ENCODE data around the gene CHAD.

The CHAD gene

DNA sequence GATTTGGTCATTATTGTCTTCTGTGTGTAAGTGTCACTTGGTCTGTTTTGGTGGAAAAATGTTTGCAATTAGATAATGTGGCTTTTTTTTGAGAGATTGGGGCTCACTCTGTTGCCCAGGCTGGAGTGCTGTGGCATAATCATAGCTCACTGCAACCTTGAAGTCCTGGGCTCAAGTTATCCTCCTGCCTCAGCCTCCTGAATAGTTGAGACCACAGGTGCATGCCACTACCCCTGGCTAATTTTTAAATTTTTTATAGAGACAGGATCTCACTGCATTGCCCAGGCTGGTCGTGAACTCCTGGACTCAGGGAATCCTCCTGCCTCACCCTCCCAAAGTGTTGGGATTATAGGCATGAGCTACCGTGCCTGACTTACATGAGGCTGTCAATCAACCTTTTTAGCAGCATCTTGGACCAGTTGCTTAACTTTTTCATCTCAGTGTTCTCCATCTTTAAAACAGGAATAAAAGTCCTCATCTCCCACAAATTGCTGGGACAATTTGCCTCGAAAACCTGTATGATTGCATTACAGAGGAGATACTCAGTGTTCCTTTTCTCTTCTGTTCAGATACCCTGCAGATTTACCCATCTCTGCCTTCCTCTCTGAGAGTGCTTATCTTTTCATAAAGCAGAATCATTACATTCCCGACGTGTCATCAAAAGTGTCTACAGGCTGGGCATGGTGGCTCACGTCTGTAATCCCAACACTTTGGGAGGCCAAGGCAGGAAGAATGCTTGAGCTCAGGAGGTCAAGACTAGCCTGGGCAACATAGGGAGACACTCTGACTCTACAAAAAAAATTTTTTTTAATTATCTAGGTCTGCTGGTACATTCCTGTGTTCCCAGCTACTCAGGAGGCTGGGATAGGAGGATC, 23.6 kb downstream of the CHAD start:
- TF ChIP-seq, protein P1, sequence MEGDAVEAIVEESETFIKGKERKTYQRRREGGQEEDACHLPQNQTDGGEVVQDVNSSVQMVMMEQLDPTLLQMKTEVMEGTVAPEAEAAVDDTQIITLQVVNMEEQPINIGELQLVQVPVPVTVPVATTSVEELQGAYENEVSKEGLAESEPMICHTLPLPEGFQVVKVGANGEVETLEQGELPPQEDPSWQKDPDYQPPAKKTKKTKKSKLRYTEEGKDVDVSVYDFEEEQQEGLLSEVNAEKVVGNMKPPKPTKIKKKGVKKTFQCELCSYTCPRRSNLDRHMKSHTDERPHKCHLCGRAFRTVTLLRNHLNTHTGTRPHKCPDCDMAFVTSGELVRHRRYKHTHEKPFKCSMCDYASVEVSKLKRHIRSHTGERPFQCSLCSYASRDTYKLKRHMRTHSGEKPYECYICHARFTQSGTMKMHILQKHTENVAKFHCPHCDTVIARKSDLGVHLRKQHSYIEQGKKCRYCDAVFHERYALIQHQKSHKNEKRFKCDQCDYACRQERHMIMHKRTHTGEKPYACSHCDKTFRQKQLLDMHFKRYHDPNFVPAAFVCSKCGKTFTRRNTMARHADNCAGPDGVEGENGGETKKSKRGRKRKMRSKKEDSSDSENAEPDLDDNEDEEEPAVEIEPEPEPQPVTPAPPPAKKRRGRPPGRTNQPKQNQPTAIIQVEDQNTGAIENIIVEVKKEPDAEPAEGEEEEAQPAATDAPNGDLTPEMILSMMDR (IDR thresholded peaks at IDR 0.05): no peak

- TF ChIP-seq, protein P1 (IDR thresholded peaks at IDR 0.05): no peak
These were observed 25.1 kb downstream of the CHAD start for GRCh38 chr17:50443505-50443974.

GRCh38 chr17:50440838-50441829, 27.5 kb downstream of the CHAD start:
- TF ChIP-seq, protein P1 (IDR thresholded peaks at IDR 0.05): no peak

DNA sequence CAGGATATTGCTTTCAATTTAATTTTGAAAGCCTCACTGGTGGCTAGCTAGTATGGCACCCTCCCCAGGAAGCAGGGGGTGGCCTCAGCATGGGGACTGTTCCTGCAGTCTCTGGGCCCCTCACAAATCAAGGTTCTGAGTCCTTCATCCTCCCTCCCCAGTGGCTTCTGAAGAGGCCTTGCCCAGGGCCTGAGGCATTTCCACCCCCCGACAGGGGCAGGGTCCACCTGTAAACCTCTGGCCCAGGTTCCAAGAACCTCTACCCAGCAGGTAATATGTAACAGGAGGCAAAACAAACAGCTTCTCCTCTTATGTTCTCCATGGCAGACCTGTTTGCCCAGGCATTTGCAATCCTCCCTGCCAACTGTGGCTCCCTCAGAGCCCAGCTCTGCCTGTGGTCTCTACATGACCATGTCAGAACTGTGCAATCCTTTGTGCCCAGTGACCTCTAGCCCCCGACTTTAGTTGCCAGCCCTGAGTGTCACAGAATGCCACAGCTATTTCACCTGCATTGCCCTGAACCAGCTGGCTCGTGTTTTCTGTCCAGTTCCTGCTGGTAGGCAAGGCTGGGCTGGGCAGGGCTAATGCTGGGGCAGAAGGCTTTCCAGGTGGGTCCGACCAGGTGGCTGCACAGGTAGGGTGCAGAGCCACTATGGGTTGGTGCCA, 28.4 kb downstream of the CHAD start:
- TF ChIP-seq, protein P1 (IDR thresholded peaks at IDR 0.05): no peak

GRCh38 chr17:50439008-50439407, 29.7 kb downstream of the CHAD start:
- TF ChIP-seq, protein P1 (IDR thresholded peaks at IDR 0.05): no peak

- TF ChIP-seq, protein P1 (IDR thresholded peaks at IDR 0.05): no peak
These were observed 31.3 kb downstream of the CHAD start for GRCh38 chr17:50437409-50437808.

Measured in LNCAP (cell line).